Measurements from ENCODE around the gene SCRT2. TPM values are rescaled to one million over a fixed set of nuclear protein-coding genes. Genes with fewer than 3 reads are reported as not detected.

The SCRT2 gene
- total and polyA plus RNA-seq, 4 donors = not detected

- H3K9ac ChIP-seq (ENCODE audit: insufficient read depth in 1 of 2, low read length in 2 of 2) = no peak overlapping the region
- ATAC-seq (ENCODE audit: insufficient read depth, low FRiP score) (no peak), DNase-seq (no peak)
- H3K9me3 ChIP-seq (ENCODE audit: control insufficient read depth in 4 of 4, insufficient read depth in 3 of 4, low read length in 3 of 4) = peaks cover 0 to 7% (median 2%) of the 10 kb centered on the region in 4 donors
- no peak for TF ChIP-seq CTCF (IDR thresholded peaks at IDR 0.05; ENCODE audit: control extremely low read depth, extremely low read depth)
- no peak overlapping the region for H3K4me3 ChIP-seq
- no peaks in the 10 kb centered on the region for H3K36me3 ChIP-seq (ENCODE audit: control insufficient read depth in 4 of 4, insufficient read depth in 4 of 4, low read length in 4 of 4)
- H3K27me3 ChIP-seq (ENCODE audit: control insufficient read depth in 3 of 3, insufficient read depth in 3 of 3, low read length in 2 of 3) = peaks cover 0 to 19% (median 6%) of the 10 kb centered on the region in 3 donors
- no peak overlapping the region for H3K27ac ChIP-seq (ENCODE audit: low read depth in 1 of 2, low read length in 1 of 2)
- 84 to 95% methylated on average over 5 of the region's 5 CpGs for WGBS, 2 donors
- no peaks in the 10 kb centered on the region for H3K4me1 ChIP-seq (ENCODE audit: control insufficient read depth in 5 of 5, insufficient read depth in 5 of 5, low read length in 5 of 5)
Observed at GRCh38 chr20:719068-719467, 43.5 kb upstream of the SCRT2 start.

- no peak for TF ChIP-seq CTCF (IDR thresholded peaks at IDR 0.05; ENCODE audit: control extremely low read depth, extremely low read depth)
- Histone ChIP-seq H3K4me3 (no peak overlapping the region), H3K9me3 (ENCODE audit: control insufficient read depth in 4 of 4, insufficient read depth in 3 of 4, low read length in 3 of 4) (peaks cover 0 to 11% (median 4%) of the 10 kb centered on the region in 4 donors), H3K9ac (ENCODE audit: insufficient read depth in 1 of 2, low read length in 2 of 2) (no peak overlapping the region), H3K4me1 (ENCODE audit: control insufficient read depth in 5 of 5, insufficient read depth in 5 of 5, low read length in 5 of 5) (no peaks in the 10 kb centered on the region), H3K27ac (ENCODE audit: low read depth in 1 of 2, low read length in 1 of 2) (no peak overlapping the region), H3K36me3 (ENCODE audit: control insufficient read depth in 4 of 4, insufficient read depth in 4 of 4, low read length in 4 of 4) (no peaks in the 10 kb centered on the region), H3K27me3 (ENCODE audit: control insufficient read depth in 3 of 3, insufficient read depth in 3 of 3, low read length in 2 of 3) (peaks cover 0 to 17% (median 2%) of the 10 kb centered on the region in 3 donors)
- ATAC-seq (ENCODE audit: insufficient read depth, low FRiP score) (no peak), DNase-seq (no peak)
- WGBS, 2 donors = 49 to 72% methylated on average over 5 of the region's 5 CpGs
Observed at GRCh38 chr20:717832-718231, 42.2 kb upstream of the SCRT2 start.

- no peak for TF ChIP-seq CTCF (IDR thresholded peaks at IDR 0.05; ENCODE audit: control extremely low read depth, extremely low read depth)
- Histone ChIP-seq H3K4me1 (ENCODE audit: control insufficient read depth in 5 of 5, insufficient read depth in 5 of 5, low read length in 5 of 5) (no peaks in the 10 kb centered on the region), H3K9me3 (ENCODE audit: control insufficient read depth in 4 of 4, insufficient read depth in 3 of 4, low read length in 3 of 4) (peaks cover 0 to 9% (median 4%) of the 10 kb centered on the region in 4 donors), H3K27ac (ENCODE audit: low read depth in 1 of 2, low read length in 1 of 2) (no peak overlapping the region), H3K27me3 (ENCODE audit: control insufficient read depth in 3 of 3, insufficient read depth in 3 of 3, low read length in 2 of 3) (peaks cover 0 to 17% (median 2%) of the 10 kb centered on the region in 3 donors), H3K9ac (ENCODE audit: insufficient read depth in 1 of 2, low read length in 2 of 2) (no peak overlapping the region), H3K4me3 (no peak overlapping the region), H3K36me3 (ENCODE audit: control insufficient read depth in 4 of 4, insufficient read depth in 4 of 4, low read length in 4 of 4) (no peaks in the 10 kb centered on the region)
- ATAC-seq (ENCODE audit: insufficient read depth, low FRiP score) (no peak), DNase-seq (no peak)
- WGBS, 2 donors = 81 to 88% methylated on average over 7 of the region's 7 CpGs
Observed at GRCh38 chr20:717271-717670, 41.7 kb upstream of the SCRT2 start.

GRCh38 chr20:714453-714852 is 38.9 kb upstream of the SCRT2 start:
- H3K4me1 ChIP-seq (ENCODE audit: control insufficient read depth in 5 of 5, insufficient read depth in 5 of 5, low read length in 5 of 5) = no peaks in the 10 kb centered on the region

More at GRCh38 chr20:714453-714852, 38.9 kb upstream of the SCRT2 start:
- no peak overlapping the region for H3K4me3 ChIP-seq
- H3K36me3 ChIP-seq (ENCODE audit: control insufficient read depth in 4 of 4, insufficient read depth in 4 of 4, low read length in 4 of 4) = no peaks in the 10 kb centered on the region
- no peak overlapping the region for H3K27ac ChIP-seq (ENCODE audit: low read depth in 1 of 2, low read length in 1 of 2)
- DNase-seq (no peak), ATAC-seq (ENCODE audit: insufficient read depth, low FRiP score) (no peak)
- peaks cover 6 to 15% (median 7%) of the 10 kb centered on the region in 3 donors for H3K27me3 ChIP-seq (ENCODE audit: control insufficient read depth in 3 of 3, insufficient read depth in 3 of 3, low read length in 2 of 3)
- no peak overlapping the region for H3K9ac ChIP-seq (ENCODE audit: insufficient read depth in 1 of 2, low read length in 2 of 2)
- WGBS, 2 donors = 82 to 87% methylated on average over 2 of the region's 2 CpGs
- TF ChIP-seq CTCF (IDR thresholded peaks at IDR 0.05; ENCODE audit: control extremely low read depth, extremely low read depth) = no peak
- H3K9me3 ChIP-seq (ENCODE audit: control insufficient read depth in 4 of 4, insufficient read depth in 3 of 4, low read length in 3 of 4) = peaks cover 0 to 16% (median 4%) of the 10 kb centered on the region in 4 donors

All from lung (tissue), 12 donors.